HG03139 (cell line): ENCODE measurements around the gene RILP.
A peak's percentile ranks its signal among the peaks of the same experiment; 100 is the strongest.

Source experiments
- ATAC-seq: cut with Tn5 transposase; IDR thresholded peaks from one replicate; pipeline ENCODE4 v1.9.1; 2021; ENCODE audit not compliant: unreplicated experiment

Gene RILP

DNA sequence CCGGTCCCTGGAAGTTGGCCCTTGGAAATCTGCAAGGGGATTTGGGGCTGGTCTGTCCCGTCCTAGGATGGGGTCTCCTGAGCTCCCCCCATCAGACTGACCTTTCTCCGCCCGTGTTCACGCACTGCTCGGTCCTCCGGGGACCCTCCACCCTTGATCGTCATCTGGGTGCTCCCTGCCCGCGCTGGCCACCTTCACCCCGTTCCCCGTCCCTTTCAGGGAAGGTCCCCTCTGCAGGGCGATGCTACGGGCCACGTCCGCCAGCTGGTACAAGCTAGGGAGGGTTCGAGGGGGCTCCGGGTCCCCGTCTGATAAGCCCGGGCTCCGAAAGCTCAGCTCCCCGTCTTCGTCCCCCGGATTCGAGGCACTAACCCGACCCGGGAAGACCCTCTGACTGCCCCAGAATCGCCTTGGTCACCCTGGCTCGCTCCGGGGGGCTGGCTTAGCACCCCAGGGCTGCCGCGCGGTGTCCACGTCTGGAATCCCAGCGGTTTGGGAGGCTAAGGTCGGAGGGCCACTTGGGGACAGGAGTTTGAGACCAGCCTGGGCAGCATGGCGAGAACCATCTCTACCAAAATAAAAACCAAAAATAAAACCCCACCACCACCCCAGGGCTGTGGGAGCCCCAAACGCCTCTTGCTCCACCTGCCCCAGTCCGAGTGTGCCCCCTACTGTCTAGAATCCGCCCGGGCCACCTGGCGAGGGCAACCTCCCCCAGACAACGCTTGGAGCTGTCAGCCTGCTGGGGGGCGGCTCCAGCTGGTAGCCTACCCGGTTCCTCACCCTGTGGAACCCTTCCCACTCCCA, 20.0 kb downstream of the RILP start:
- ATAC-seq: no peak

DNA sequence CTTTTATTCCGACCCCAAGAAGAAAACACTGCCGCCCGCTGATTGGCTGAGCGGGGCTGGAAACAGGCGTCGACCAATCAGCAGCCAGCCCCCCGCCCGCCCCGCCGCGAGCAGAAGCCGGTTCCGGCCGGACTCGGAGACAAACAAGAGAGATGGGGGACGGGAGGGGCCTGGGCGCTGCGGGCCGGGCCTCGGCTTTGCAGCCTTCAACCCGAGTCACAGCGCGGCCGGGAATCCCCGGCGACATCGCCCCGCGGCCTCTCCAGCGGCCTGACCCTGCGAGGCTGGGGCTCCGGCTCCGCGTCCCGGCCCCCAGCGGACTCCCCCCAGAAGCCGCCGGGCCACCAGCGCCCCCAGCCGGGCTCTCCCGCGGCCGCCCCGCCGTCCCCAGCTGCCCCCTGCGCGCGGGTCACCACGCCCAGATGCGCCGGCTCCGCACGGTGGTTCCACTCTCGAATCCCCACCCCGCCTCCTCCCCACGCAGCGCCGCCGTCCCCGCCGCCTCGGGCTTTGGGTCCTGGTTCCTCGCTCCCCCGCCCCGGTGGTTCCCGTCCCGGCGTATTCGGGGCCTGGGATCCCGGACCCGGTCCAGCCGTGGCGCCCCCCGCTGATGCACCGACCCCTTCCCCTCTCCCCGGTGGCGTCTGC, 20.7 kb downstream of the RILP start:
- ATAC-seq: peak; percentile 51

DNA sequence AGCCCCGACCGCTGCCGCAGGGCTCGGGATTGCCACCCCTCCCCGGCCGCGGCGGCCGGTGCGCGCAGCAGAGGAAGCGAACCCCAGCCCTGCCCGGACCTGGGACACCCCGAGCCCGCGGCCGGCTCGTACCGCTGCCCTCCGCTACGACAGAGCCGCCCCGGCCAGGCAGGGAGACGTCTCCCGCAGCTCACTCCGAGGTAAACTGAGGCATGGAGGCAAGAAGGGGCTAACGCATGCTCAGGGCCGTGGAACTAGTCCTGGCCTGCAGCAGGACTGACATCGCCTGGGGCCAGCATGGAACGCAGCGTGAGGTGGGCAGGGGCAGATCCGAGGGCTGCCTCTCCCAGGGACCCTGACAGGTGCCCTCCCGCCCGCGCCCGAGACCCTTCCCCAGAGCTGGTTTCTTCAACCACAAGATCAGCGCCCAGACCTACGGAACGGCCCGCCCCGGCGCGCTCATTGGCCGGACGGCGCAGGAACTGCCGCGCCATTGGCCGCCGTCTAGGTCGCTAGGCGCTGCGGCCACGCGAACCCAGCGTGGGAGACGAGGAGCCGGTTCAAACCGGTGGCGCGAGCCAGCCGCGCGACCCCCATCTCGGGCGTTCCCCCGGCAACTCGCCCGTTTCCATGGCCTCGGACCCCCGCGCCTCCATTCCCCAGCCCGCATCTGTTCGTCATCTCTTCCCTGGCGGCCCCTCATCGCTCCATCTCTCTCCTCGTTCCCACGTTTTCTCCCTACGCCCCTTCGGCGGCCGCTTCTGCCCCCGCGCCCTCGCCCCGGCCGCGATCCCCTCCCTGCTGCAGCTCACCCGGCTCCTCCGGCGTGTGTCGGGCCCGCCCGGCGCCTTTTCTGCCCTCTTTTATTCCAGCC, 21.4 kb downstream of the RILP start, which contains the start of gene SLC43A2:
TSS of gene SLC43A2 (minus strand) at position 853 of the 874 bp plus-strand sequence. CDS start 960 bp downstream, outside the sequence.
- peak; percentile 36 for ATAC-seq

DNA sequence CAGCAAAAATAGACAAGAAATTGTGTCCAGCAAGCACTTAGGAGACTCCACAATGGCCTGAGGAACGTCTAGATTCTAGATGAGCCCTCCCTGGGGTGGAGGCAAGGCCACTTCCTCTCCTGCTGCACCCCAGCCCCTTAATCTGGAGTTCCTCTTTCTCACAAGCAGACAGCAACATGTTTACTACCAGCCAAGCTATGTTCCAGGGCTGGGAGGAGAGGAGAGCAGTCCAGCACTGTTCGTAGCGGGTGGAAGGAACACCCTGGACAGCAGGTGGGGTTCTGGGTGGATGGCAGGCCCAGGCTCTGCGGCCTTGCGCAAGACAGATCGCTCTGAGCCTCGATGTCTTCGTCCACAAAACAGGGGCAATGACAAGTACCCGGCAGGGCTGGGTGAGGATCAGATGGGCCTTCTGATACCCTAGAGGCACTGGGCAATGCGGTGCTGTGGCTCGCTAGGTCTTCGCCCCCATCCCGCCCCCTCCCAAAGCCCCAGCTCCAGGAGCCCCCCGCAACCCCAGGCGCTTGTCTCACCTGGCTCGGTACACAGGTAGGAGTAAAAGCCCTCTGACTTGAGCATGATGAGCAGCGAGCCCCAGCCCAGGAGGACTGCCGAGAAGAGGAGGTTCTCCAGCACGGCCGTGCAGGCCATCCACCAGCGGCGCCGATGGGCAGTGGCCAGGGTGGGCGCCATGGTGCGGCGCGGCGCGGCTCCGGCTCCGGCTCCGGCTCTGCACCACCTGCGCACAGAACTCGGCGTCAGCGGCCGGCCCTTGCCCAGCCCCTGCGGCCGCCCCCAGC, 22.3 kb downstream of the RILP start:
- ATAC-seq: no peak

DNA sequence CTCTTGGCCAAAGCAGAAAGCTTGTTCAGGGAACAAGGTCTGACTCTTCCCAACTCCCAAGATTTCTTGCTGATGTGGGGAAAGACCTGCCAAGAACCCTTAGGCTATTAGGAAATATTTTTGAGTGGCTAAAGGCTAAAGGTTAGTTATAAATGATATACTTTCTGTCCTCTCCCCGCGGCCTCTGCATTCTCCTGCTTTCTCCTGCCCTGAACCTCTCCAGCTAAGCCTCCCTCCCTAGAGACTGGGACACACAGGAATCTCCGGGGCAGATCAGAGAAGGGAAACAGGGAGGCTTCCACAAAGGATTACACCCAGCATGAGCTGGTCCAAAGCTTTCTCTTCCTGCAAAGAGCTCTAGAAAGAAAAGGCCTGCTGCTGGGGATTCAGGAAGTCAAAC, 23.3 kb downstream of the RILP start:
- ATAC-seq: no peak

DNA sequence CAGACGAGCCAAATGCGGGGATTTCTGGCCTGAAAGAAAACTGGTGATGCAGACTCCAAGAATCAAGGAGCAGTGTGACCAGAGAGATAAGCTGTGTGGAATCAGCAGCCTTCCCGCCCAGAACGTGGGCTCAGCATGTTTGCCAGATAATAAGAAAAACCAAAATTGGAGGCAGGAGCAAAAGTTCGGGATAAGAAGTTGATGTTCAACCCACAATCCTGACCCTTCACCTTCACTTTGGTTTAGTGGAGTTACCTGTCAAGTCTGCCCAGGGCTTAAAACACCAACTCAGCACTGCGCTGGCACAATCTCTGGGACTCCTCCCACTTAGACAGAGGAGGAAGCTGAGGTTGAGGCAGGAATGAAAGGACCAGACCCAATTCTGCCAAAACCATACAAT, 24.1 kb downstream of the RILP start:
- ATAC-seq: no peak

DNA sequence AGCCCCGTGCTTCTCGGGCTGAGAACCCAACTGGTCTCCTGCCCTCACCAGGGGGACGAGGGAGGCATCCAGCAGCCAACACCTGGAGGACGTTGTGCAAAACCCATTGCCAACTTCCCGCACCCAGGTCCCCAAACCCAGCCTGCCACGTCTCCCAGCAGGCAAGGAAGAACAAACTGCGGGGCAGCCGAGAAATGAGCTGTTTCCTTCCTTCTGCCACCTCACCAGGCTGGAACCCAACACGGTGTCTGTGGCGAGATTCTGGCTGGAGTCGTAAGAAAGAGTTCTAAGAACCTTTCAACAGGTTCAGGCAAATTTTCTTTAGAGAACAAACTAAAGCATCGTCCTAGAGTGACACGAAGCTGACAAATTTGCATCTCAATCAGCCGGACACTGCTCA, 24.6 kb downstream of the RILP start:
- no peak for ATAC-seq

DNA sequence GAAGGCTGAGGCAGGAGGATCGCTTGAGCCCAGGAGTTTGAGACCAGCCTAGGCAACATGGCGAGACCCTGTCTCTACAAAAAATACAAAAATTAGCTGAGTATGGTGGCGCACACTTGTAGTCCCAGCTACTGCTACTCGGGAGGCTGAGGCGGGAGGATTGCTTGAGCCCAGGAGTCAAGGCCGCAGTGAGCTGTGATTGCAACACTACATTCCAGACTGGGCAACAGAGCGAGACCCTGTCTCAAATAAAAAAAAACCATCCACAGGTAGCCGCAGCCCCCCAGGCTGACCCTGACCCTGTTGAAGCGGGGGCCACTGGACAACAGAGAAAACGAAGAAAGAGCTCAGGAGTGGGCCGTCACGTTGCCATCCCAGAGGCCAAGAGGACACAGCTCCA, 25.0 kb downstream of the RILP start:
- ATAC-seq: no peak

DNA sequence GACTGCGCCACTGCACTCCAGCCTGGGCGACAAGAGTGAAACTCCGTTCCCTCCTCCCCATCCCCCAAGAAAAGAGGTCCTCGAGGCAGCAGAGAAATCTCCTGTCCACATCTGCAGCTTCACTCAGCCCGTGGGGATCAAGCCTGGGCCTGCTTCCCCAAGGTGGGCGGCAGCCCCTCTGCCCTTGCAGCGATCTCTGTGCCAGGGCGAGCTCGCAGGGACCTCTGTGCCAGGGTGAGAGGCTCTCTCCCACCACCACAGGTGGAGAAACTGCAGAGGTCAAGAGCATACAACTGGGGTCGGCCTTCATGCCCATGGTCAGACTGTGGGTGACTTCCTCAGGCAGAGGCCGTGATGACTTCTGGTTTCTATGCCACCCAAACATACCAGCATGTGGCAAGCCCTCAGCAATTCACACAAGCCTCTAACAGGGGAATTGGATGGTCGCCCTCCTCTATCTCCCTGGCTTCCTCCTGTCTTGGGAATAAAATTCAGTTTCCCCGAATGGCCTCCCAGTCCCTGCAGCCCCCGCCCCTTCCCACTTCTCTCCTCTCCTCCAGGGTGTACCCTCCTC, 26.5 kb downstream of the RILP start:
- ATAC-seq: no peak

DNA sequence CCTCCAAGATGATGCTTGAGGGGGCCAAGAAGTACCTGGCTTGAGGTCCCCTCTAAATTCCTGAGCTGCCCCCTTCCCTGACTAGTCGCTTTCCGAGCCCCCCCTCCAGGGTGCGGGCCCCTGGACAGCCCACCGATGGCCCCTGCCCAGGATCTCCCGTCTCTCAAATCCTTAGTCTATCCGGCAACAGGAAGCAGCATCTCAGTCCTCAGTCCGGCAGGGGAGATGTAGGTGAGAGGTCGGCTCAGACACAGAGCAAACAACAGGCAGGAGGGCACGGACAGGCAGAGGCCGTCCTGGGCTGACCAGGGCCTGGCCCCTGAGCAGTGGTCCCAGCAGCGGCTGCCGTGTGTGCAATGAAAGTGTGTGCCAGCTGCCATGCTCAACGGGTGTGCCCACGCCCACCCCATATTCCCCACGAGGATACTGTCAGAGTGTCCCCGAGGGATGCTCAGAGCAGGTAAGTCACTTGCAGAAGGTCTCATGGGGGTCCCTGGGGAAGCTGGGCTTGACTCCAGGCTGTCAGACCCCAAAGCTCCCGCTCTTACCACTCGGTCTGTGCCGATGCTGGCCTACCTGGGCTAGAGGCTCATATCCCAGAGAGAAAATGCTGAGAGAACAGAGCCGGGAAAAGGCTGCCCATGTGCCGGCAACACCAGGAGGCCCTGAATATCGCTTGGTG, 28.3 kb downstream of the RILP start:
- no peak for ATAC-seq

DNA sequence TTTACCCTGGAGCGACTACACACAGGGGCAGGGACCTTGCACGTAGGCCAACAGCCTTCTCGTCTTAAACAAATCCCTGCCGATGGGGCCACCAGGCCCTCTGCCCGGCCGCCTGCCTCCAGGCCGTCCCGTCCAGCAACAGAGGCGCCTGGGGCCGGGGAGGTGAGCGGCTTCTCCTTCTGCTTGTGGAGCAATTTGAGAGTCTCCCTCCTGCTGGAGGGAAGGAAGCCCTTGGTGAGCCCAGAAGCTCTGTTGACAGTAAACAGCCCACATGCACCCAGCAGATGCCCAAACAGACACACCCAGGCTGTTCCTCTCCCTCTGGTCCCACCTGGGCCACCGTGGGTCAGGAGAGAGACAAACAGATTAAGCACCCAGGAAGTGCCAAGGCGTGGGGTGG, 29.2 kb downstream of the RILP start:
- ATAC-seq: no peak

DNA sequence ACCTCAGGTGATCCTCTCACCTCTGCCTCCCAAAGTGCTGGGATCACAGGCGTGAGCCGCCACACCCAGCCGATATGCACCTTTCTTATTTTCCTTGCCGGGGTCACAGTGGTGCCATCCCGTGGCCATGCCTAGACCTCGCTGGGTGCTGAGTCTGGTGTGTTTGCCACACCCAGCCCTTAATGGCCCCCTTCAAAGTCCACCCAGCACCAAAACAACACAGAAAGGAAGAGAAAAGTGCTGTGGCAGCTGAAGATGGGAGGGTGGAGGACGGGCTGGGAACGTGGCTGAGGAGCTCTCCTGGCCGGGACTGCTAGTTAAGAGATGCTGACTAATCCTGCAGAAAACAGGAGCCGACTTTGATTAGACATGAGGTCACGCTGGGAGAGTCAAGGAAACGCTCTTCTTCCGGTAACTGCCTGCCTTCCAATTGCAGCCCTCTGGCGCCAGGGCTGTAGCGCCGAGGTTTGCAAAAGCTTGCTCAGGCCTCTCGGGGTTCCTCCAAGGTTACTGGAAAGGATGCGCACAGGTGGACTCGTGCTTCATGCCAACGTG, 32.0 kb downstream of the RILP start:
- no peak for ATAC-seq

DNA sequence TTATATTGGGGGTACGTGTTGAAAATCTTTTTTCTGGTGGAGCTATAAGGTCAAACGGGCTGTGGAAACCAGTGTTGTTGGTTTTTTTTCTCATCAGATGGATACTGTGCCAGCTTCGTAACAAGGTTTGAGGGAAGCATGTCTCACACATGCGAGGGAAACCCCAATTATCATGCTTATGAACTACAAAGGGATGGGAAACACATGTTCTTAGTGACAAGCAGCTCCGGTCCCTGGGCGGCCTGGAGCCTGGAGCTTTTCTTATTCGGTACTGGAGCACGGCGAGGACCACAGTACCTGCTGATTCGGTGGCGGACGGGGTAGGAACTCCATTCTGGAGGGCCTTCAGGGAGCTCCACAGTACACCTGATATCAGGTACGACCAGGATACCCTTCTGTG, 33.6 kb downstream of the RILP start:
- ATAC-seq: no peak

DNA sequence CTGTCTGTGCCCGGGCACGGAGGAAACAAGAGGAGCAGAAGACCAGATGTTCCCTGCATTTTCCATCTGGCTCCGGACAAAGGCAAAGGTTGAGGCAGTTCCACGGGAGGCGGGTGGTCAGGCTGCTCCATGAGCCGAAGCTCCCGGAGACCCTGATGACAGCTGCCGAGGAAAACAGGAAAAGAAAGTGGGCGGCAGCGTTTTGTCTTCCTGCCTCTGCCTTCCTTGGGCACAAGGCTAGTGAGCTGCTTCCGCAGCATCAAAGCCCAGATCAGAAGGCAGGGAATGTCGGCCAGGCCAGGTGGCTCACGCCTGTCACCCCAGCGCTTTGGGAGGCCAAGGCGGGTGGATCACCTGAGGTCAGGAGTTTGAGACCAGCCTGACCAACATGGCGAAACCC, 37.3 kb downstream of the RILP start:
- ATAC-seq: no peak

DNA sequence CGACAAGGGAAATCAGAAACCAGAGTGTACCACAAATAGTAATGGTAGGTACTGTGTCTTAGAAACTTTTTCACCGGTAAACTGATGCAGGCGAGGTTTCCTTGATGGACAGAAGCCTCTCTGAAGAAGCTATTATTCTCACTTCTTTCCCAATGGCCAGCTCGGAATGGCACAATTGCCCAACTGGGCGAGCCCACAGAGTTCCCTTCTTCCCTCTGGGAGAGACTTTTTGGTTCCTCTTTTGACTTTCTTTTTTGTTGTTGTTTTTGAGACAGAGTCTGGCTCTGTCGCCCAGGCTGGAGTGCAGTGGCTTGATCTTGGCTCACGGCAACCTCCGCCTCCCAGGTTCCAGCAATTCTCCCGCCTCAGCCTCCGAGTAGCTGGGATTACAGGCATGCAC, 38.0 kb downstream of the RILP start:
- ATAC-seq: no peak

DNA sequence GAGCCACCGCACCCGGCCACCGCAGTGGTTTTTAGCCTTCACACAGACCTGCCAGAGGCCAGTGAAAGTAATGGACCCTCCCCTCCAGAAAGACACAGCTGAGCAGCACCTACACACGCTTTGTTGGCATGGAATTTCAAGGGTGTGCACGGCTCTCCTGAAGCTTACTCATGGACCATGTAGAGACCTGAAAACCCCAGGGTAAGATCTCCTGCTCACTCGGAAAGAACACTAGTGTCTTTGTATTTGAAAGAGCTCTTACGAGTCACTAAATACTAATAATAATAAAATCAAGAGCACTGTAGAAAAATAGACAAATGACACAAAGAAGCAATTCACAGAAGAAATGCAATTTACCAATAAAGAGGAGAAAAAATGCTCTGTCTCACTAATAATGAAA, 41.0 kb downstream of the RILP start:
- ATAC-seq: no peak

DNA sequence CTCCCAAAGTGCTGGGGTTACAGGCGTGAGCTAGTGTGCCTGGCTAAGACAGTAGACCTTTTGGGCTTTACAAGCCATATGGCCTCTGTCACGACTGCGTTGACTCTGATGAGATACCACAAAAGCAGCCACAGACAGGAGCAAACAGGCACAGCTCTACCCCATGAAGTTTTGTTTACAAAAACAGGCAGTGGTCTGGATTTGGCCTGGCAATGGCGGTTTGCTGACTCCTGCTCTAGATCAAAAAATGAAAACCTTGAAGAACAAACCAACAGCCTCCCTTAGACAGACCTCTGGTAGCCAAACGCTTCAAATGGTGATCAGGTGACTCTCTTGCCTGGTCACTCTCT, 41.7 kb downstream of the RILP start:
- ATAC-seq: no peak

DNA sequence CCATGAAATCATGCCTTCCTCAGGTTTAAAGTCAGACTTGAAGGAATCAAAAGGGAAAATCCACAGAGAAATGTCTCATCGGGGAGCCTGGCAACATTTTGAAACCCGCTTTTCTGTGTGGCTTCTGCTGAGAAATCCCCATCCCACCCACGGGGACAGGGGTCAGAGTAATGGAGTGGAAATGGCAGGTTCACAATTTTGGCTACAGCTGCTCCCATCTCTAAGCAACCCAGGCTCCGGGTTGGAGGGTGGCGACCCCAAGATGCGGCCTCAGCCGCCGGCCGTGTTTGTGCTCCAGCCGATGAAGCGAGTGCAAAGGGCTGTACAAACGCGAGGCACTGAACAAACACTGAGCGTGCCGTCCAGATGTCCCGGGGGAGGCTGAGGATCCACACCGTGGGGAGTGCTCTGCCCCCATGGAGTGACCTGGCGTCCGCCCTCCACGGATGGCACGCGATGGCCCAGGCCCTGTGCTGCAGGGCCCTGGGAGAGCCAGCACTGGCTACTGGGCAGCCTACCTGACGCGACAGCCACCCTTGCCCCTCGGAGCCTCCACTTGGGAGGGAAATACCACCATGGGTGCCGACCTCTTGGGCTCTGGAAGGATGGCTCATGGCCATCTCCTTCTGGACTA, 43.2 kb downstream of the RILP start:
- no peak for ATAC-seq

DNA sequence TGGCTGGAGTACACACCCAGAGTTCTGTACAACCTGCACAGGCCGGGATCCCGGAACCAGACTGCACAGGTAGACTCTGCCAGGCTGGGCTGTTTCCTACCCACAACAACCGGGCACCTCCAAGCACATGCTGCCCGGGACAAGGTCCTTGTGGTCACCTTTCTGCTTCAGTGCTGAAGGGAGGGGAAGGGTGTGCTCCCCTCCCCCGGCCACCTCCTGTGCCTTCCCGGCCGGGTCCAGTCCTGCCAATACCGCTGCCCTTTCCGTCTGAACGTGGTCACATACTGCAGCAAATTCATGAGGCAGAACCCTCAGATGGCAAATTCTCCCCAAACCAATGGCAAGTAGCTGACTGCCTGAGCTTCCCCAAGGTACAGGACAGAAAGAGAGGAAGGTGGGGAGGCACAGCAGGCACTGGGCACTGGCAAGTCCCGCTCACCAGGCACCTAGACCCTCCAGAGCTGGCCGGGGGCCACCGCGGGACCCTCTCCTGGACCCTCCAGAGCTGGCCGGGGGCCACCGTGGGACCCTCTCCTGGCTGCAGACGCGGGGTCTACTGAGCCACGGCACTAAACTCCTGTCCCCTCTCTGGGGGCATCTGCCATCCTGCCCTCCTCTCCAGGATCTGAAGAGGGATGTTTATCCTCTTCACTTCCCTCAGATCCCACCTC, 43.9 kb downstream of the RILP start:
- ATAC-seq: no peak
